ENCODE data around the gene TIAL1.
"Not testable (repeated sequence)": the region's sequence is repeated elsewhere in the genome, so short reads cannot be mapped to it uniquely, and the experiment has no call there.

TIAL1 gene, protein sequence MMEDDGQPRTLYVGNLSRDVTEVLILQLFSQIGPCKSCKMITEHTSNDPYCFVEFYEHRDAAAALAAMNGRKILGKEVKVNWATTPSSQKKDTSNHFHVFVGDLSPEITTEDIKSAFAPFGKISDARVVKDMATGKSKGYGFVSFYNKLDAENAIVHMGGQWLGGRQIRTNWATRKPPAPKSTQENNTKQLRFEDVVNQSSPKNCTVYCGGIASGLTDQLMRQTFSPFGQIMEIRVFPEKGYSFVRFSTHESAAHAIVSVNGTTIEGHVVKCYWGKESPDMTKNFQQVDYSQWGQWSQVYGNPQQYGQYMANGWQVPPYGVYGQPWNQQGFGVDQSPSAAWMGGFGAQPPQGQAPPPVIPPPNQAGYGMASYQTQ

DNA sequence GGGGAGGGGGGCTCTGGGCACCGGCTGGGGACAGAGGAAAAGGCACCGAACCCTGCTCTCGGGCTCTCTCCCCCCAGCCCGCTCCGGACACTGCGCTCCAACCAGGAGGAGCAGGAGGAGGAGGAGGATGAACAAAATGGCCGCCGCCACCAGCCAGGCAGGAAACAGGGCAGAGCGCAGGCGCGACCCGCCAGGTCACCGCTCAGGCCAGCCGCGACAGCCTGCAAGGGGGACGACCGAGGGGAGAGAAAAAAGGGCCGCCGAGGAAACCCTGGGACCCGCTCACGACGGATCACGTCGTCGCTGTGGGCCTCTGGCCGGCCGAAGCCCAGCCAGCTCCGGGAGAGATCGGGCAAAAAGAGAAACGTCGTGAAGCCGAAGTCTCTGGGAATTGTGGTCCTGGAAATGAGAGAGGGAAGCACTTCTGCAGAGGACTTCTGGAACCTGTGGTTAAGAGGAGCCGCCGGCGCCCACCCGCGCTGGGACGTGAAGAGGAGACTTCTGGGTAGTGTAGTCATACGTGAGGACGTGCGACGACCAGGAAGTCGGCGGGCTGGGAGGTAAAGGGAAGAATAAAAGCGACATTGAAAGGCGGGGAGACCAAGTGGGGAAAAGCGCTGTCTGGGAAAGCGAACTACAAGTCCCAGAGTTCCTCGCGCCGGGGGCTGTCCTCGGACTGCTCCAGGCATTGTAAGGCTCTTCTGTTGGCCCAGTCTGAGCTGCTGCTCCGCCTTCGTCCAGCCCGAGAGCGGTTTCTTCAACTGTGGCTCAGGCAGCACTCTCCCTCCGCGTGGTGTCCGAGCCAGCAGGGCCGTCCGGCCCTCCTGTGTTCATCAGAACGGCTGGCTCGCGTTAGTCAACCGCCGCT lies at the start of gene TIAL1:
TIAL1 (minus strand) TSS at position 428 of the 868 bp plus-strand sequence. CDS start 499 bp downstream, outside the sequence.
- peak; percentile 96 for DNase-seq

GRCh38 chr10:119644994-119645393 lies 48.2 kb upstream of the TIAL1 start:
- no peak for DNase-seq

GRCh38 chr10:119644205-119644814 lies 47.5 kb upstream of the TIAL1 start:
- no peak for DNase-seq

DNA sequence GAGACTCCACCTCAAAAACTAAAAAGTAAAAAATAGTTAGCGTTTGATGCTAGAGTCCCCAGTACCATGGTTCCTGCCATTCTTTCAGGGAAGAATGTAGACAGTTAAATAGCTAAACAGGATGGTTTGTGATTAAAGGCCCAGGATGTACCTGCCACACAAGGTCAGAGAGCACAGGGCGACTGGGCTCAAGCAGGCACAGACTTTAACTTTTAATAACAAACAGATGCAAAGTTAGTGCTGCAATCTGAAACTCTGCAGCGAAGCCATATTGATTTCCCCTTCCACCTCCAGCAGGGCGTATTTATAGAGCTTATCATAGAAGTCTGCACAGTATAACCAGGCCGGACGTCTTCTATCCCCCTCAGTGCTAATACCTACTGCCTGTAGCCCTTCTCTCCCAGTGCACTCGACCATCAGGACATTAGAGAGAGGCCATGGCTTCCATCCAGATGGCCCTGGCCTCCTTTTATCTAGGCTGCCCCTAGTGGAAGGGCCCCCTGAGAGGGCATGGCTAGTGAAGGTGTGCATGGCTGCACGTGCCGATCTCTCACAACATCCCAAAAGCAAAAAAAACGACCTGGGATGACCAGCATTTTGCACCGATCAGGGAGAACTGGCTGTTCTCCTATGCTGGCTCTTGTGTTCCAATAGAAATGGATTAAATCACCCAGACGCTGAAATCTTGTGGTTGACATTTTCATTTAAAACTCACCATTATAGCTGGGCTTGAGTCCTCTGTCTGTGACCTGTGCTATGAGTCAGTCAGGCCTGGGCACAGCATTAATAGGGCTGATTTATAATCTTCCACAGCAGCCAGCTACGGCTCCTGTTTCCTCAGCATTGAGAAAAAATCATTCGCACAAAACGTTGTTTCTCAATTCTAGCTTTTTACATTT lies 46.8 kb upstream of the TIAL1 start:
- no peak for DNase-seq

- no peak for DNase-seq
Observed at GRCh38 chr10:119642556-119643111, 45.9 kb upstream of the TIAL1 start.

- DNase-seq, result no peak
Observed at GRCh38 chr10:119640875-119641526, 44.2 kb upstream of the TIAL1 start.

GRCh38 chr10:119640384-119640783 lies 43.6 kb upstream of the TIAL1 start:
- no peak for DNase-seq

DNA sequence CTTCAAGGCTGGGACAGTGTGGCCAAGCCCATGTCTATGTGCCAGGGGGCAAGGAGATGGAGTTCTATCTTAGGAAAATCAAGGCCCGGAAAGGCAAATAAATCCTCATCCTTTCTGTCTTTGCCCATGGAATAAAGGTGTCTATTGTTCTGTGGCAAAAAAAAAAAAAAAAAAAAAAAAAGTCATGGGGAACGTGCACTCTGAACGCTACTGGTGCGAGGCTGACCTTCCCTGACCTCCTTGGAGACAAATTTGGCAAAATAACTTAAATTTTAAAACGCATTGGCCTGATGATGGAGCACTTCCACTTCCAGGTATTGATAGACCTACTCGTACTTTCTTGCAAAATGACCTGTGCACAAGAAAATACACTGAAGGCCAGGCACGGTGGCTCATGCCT lies 42.2 kb upstream of the TIAL1 start:
- DNase-seq, result no peak

- no peak for DNase-seq
Observed at GRCh38 chr10:119637631-119638030, 40.9 kb upstream of the TIAL1 start.

GRCh38 chr10:119634219-119634544 lies 37.4 kb upstream of the TIAL1 start:
- no peak for DNase-seq

GRCh38 chr10:119633538-119634218 lies 36.9 kb upstream of the TIAL1 start:
- no peak for DNase-seq

DNA sequence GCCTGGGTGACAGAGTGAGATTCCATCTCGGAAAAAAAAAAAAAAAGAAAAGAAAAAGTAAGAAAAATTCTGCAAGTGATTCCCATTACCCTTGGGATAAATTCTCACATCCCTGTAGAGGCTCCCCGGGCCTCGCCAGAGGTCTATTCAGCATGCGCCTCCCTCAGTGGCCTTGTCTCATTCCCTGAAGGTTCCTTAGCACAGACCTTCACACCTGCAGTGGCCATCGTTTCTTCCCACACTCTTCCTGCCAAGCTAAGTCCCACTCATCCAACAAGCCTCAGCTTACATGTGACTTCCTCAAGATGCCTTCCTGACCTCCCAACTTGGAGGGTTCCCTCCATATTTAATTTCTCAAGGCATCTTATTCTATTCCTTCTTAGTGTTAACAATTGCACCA lies 33.5 kb upstream of the TIAL1 start:
- DNase-seq, result no peak

- no peak for DNase-seq
Observed at GRCh38 chr10:119625570-119626280, 29.0 kb upstream of the TIAL1 start.

- DNase-seq, result no peak
Observed at GRCh38 chr10:119621078-119621384, 24.3 kb upstream of the TIAL1 start.

- no peak for DNase-seq
Observed at GRCh38 chr10:119620241-119621077, 23.7 kb upstream of the TIAL1 start.

DNA sequence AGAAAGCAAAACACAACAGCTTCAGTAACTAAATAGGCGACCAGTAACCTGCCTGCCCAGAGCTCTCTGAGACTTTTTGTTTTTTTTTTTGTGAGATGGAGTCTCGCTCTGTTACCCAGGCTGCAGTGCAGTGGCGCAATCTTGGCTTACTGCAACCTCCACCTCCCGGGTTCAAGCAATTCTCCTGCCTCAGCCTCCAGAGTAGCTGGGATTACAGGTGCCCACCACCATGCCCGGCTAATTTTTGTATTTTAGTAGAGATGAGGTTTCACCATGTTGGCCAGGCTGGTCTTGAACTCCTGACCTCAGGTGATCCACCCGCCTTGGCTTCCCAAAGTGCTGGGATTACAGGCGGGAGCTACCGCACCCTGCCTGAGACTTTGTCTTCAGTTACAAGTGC lies 23.0 kb upstream of the TIAL1 start:
- DNase-seq, result not testable (repeated sequence)

- DNase-seq, result no peak
Observed at GRCh38 chr10:119619215-119619614, 22.5 kb upstream of the TIAL1 start.

DNA sequence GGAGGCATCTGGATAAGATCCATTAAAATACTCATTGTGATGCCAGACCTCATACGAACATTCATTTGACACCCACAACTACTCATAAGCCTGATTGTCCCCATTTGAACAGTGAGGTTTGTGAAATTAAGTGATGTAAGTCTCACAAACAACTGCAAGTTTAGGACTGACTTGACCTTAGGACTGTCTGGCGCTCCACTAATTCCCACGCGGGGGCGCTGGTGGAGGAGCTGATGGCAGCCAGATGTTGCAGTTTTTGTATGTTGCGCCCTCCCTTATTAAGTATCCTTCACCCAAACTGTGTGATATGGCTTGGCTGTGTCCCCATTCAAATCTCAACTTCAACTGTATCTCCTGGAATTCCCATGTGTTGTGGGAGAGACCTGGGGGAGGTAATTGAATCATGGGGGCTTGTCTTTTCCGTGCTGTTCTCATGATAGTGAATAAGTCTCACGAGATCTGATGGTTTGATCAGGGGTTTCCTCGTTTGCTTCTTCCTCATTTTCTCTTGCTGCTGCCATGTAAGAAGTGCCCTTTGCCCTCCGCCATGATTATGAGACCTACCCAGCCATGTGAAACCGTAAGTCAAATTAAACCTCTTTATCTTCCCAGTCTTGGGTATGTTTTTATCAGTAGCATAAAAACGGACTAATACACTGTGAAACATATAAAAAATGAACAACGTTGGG lies 20.3 kb upstream of the TIAL1 start:
- DNase-seq, result no peak

GRCh38 chr10:119614686-119615085 lies 17.9 kb upstream of the TIAL1 start:
- no peak for DNase-seq

All from T1000 (cell line).